Measurements from ENCODE around the gene OSBPL3. TPM values are rescaled to one million over a fixed set of nuclear protein-coding genes. Genes with fewer than 3 reads are reported as not detected.
A peak's percentile ranks its signal among the peaks of the same experiment; 100 is the strongest.

OSBPL3 gene
- total RNA-seq, 4 donors from 2014 or later: 8.9 to 22.6 (median 13.7) TPM

- Histone ChIP-seq H3K27me3 (no peaks in the 10 kb centered on the region), H3K4me1 (peaks cover 7 to 83% (median 48%) of the 10 kb centered on the region in 3 donors), H3K9me3 (no peaks in the 10 kb centered on the region), H3K27ac (peak overlapping the region in 2 of 4 donors; percentile 82 to 86), H3K4me3 (no peak overlapping the region), H3K36me3 (no peaks in the 10 kb centered on the region)
- TF ChIP-seq, protein P1, sequence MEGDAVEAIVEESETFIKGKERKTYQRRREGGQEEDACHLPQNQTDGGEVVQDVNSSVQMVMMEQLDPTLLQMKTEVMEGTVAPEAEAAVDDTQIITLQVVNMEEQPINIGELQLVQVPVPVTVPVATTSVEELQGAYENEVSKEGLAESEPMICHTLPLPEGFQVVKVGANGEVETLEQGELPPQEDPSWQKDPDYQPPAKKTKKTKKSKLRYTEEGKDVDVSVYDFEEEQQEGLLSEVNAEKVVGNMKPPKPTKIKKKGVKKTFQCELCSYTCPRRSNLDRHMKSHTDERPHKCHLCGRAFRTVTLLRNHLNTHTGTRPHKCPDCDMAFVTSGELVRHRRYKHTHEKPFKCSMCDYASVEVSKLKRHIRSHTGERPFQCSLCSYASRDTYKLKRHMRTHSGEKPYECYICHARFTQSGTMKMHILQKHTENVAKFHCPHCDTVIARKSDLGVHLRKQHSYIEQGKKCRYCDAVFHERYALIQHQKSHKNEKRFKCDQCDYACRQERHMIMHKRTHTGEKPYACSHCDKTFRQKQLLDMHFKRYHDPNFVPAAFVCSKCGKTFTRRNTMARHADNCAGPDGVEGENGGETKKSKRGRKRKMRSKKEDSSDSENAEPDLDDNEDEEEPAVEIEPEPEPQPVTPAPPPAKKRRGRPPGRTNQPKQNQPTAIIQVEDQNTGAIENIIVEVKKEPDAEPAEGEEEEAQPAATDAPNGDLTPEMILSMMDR (IDR thresholded peaks at IDR 0.05): no peak
- no peak for TF ChIP-seq POLR2A (IDR thresholded peaks at IDR 0.05)
- 68 to 80% methylated on average over 5 to 9 of the region's 9 CpGs for WGBS, 2 donors
- no peak for DNase-seq
- intact Hi-C loops (cut with DNase I): no loop called here
These were observed 11.8 kb downstream of the OSBPL3 start for GRCh38 chr7:24968165-24968564.

GRCh38 chr7:24967696-24968095, 12.3 kb downstream of the OSBPL3 start:
- whole genome bisulfite sequencing, 2 donors: 48 to 74% methylated on average over 1 of the region's 1 CpG
- no peak overlapping the region for H3K4me3 ChIP-seq
- H3K9me3 ChIP-seq: no peaks in the 10 kb centered on the region
- intact Hi-C loops (cut with DNase I): no loop called here
- H3K4me1 ChIP-seq: peaks cover 7 to 83% (median 52%) of the 10 kb centered on the region in 3 donors
- DNase-seq: no peak
- no peaks in the 10 kb centered on the region for H3K36me3 ChIP-seq
- TF ChIP-seq, protein P1 (IDR thresholded peaks at IDR 0.05): no peak
- no peak for TF ChIP-seq POLR2A (IDR thresholded peaks at IDR 0.05)
- peak overlapping the region in 3 of 4 donors; percentile 19 to 86 (median 82) for H3K27ac ChIP-seq
- no peaks in the 10 kb centered on the region for H3K27me3 ChIP-seq

GRCh38 chr7:24966802-24967201, 13.2 kb downstream of the OSBPL3 start:
- no peak for DNase-seq
- H3K27me3 ChIP-seq: no peaks in the 10 kb centered on the region
- intact Hi-C loops (cut with DNase I): no loop called here
- H3K36me3 ChIP-seq: no peaks in the 10 kb centered on the region
- TF ChIP-seq, protein P1 (IDR thresholded peaks at IDR 0.05): no peak
- no peak for TF ChIP-seq POLR2A (IDR thresholded peaks at IDR 0.05)
- peaks cover 7 to 83% (median 50%) of the 10 kb centered on the region in 3 donors for H3K4me1 ChIP-seq
- 85 to 88% methylated on average over 1 of the region's 1 CpG for WGBS, 2 donors
- no peak overlapping the region for H3K4me3 ChIP-seq
- no peaks in the 10 kb centered on the region for H3K9me3 ChIP-seq
- peak overlapping the region; percentile 69 to 86 (median 78) for H3K27ac ChIP-seq

- H3K4me1 ChIP-seq: peaks cover 7 to 82% (median 43%) of the 10 kb centered on the region in 3 donors
- no peak overlapping the region for H3K4me3 ChIP-seq
- no peaks in the 10 kb centered on the region for H3K27me3 ChIP-seq
- TF ChIP-seq POLR2A (IDR thresholded peaks at IDR 0.05): no peak
- intact Hi-C loops (cut with DNase I): no loop called here
- H3K36me3 ChIP-seq: no peaks in the 10 kb centered on the region
- H3K9me3 ChIP-seq: no peaks in the 10 kb centered on the region
- 29 to 41% methylated on average over 7 to 8 of the region's 8 CpGs for WGBS, 2 donors
- peak overlapping the region; percentile 69 to 86 (median 78) for H3K27ac ChIP-seq
- no peak for DNase-seq
These were observed 13.9 kb downstream of the OSBPL3 start for GRCh38 chr7:24965831-24966708.

DNA sequence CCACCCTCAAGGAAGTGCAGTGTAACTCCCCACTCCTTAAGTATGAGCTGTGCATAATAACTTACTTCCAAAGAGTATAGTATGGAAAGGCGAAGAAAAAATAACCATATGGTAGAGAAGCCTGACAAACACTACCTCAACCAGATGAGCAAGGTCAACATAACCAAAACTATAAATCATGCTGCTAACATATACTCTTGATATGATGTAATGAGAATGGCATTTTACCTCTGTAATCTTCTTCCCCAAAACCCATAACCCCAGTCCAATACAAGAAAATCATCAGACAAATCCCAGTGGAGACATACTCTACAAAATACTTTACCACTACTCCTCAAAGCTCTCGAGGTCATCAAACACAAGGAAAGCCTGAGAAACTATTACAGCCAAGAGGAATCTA, 15.8 kb downstream of the OSBPL3 start:
- TF ChIP-seq, protein P1 (IDR thresholded peaks at IDR 0.05): no peak
- TF ChIP-seq POLR2A (IDR thresholded peaks at IDR 0.05): no peak
- DNase-seq: no peak
- H3K4me3 ChIP-seq: no peak overlapping the region
- intact Hi-C loops (cut with DNase I): no loop called here
- H3K36me3 ChIP-seq: no peaks in the 10 kb centered on the region
- H3K27ac ChIP-seq: peak overlapping the region in 2 of 4 donors; percentile 26 to 32
- H3K9me3 ChIP-seq: no peaks in the 10 kb centered on the region
- peaks cover 3 to 76% (median 38%) of the 10 kb centered on the region in 3 donors for H3K4me1 ChIP-seq
- no peaks in the 10 kb centered on the region for H3K27me3 ChIP-seq
- WGBS, 2 donors: 88 to 96% methylated on average over 2 of the region's 2 CpGs

All from esophagus squamous epithelium (tissue), 5 donors.